Activated CD4-positive, alpha-beta memory T cell treated with anti-CD3 and anti-CD28 coated beads for 36 hours (primary cell): ENCODE measurements around the gene KRT39. TPM values are rescaled to one million over a fixed set of nuclear protein-coding genes. Genes with fewer than 3 reads are reported as not detected.

Experiments used
- CTCF ChIA-PET: fragments of 350-600 bp; sonication (Branson Sonifier 250); formaldehyde crosslinking; loops from one replicate; lab custom pipeline; 2021; ENCODE audit warnings: antibody characterized with exemption, inconsistent platforms; lab: Charles Lee
- POLR2A ChIA-PET: fragments of 350-600 bp; sonication (Branson Sonifier 250); formaldehyde crosslinking; loops from one replicate; lab custom pipeline; 2021; ENCODE audit warnings: antibody characterized with exemption; lab: Charles Lee
- DNase-seq: peaks from one replicate; pipeline ENCODE4 v3.0.0-alpha.2; 2020
- H3K27ac Mint-ChIP-seq: one replicate; pipeline ENCODE4 v1.8.0; 2021; ENCODE audit warnings: mixed read lengths
- H3K27me3 Mint-ChIP-seq: one replicate; pipeline ENCODE4 v1.8.0; 2021; ENCODE audit warnings: mixed read lengths
- H3K36me3 Mint-ChIP-seq: one replicate; pipeline ENCODE4 v1.8.0; 2021; ENCODE audit warnings: mixed read lengths
- H3K4me1 Mint-ChIP-seq: one replicate; pipeline ENCODE4 v1.8.0; 2021; ENCODE audit warnings: low read depth, mixed read lengths
- H3K4me3 Mint-ChIP-seq: one replicate; pipeline ENCODE4 v1.8.0; 2021; ENCODE audit warnings: mild to moderate bottlenecking, mixed read lengths
- H3K9me3 Mint-ChIP-seq: one replicate; pipeline ENCODE4 v1.8.0; 2021; ENCODE audit warnings: mixed read lengths
- intact Hi-C: fragments of 100-400 bp; cut with micrococcal nuclease; formaldehyde crosslinking; loops from one replicate; pipeline ENCODE4 v1.15.1; 2023
- total RNA-seq, 2 experiments: library from RNA; stranded (reverse); gene quantifications; one replicate each; pipeline ENCODE4 v1.2.3, GENCODE V29; 2021

KRT39 gene
- total RNA-seq, result not detected

- CTCF ChIA-PET, result interaction anchor here (1.1 kb wide), 1 partner anchor 9 kb away, joined by 3 read pairs; no protein-coding TSS in a partner anchor
- no peaks in the 10 kb centered on the region for H3K36me3 Mint-ChIP-seq
- no peaks in the 10 kb centered on the region for H3K9me3 Mint-ChIP-seq
- POLR2A ChIA-PET, result no interaction called here
- intact Hi-C loops, result no loop called here
- peaks cover 18% of the 10 kb centered on the region for H3K27me3 Mint-ChIP-seq
- DNase-seq, result no peak
- H3K4me3 Mint-ChIP-seq, result no peak within 1 kb of the TSS
- no peaks in the 10 kb centered on the region for H3K4me1 Mint-ChIP-seq
- H3K27ac Mint-ChIP-seq, result no peak within 1 kb of the TSS
Measured at GRCh38 chr17:40966848-40967247, at the start of gene KRT39. Gene KRT39 (minus strand): TSS chr17:40966948. CDS start chr17:40966856, 92 bp downstream.

GRCh38 chr17:41015454-41015853, 48.7 kb upstream of the KRT39 start:
- H3K27ac Mint-ChIP-seq, result no peak overlapping the region
- no peak overlapping the region for H3K4me3 Mint-ChIP-seq
- DNase-seq, result no peak
- POLR2A ChIA-PET, result no interaction called here
- H3K9me3 Mint-ChIP-seq, result no peaks in the 10 kb centered on the region
- no peaks in the 10 kb centered on the region for H3K27me3 Mint-ChIP-seq
- H3K36me3 Mint-ChIP-seq, result no peaks in the 10 kb centered on the region
- CTCF ChIA-PET, result no interaction called here
- intact Hi-C loops, result no loop called here
- no peaks in the 10 kb centered on the region for H3K4me1 Mint-ChIP-seq

DNA sequence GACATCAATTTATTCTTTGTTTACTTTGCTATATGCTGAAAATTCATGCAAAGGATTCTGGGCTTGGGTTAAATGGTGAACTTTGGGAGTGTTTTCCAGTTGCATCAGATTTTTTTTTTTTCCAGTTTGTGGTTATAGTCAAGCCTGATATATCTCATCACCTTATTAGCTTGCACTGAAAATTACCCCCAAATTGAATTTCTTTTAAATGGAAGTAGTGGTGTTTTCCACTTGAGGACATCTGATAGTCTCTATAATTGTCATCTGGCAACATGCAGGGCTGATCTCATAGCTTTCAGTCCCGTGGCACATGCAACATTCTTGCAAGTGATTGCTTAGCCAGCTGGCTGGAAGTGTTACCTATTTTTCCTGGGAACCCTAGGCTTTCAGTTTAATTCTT, 46.9 kb upstream of the KRT39 start:
- Mint-ChIP-seq H3K27me3 (no peaks in the 10 kb centered on the region), H3K36me3 (no peaks in the 10 kb centered on the region), H3K9me3 (no peaks in the 10 kb centered on the region), H3K4me1 (no peaks in the 10 kb centered on the region), H3K27ac (no peak overlapping the region), H3K4me3 (no peak overlapping the region)
- intact Hi-C loops, result no loop called here
- ChIA-PET POLR2A (no interaction called here), CTCF (no interaction called here)
- DNase-seq, result no peak

DNA sequence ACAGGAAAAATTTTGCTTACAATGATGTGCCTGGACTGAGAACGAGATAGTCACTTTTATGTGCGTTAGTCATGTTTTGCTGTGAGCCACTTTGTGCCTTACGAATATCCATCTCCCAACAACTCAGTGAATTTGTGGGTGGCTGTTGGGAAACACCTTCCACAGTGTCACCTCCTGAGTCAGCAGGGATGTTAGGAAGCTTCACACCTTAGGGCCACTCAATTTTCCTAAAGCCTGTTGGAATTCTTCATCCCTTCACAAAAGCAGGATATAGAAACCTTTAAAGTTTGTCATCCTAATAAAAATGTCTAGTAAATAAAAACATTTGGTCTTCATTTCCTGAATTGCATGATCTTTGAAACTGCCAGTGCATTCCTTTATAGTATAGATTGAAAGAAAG, 46.4 kb upstream of the KRT39 start:
- Mint-ChIP-seq H3K4me3 (no peak overlapping the region), H3K36me3 (no peaks in the 10 kb centered on the region), H3K27me3 (no peaks in the 10 kb centered on the region), H3K9me3 (no peaks in the 10 kb centered on the region), H3K27ac (no peak overlapping the region), H3K4me1 (no peaks in the 10 kb centered on the region)
- intact Hi-C loops, result no loop called here
- CTCF ChIA-PET, result no interaction called here
- POLR2A ChIA-PET, result no interaction called here
- DNase-seq, result no peak

DNA sequence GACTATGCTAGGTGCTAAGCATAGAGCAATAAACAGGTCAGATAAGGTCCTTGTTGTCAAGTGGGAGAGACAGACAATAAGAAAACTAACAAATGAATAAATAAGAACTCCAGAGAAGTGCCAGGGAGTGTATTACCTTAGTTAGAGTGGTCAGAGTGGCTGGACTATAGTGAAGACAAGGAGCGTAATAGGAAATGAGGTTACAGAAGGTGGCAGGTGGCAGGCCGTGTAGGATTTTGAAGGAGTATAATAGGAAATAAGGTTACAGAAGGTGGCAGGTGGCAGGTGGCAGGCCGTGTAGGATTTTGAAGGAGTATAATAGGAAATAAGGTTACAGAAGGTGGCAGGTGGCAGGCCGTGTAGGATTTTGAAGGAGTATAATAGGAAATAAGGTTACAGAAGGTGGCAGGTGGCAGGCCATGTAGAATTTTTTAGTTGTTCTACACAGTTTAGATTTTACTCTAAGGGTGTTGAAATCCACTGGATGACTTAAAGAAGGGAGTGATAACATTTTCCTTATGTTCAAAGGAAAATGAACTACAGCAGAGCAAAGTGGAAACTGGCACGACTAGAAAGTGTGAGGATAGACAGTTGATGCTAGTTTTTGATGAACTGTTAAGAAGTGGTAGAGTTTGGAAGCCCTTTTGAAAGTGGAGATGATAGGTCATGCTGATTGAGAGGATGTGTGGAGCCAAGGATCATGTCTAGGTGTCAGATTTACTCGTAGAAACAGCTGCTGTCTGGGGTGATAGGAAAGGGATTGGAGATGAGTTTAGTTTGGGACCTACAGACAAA, 45.8 kb upstream of the KRT39 start:
- CTCF ChIA-PET, result no interaction called here
- Mint-ChIP-seq H3K9me3 (no peaks in the 10 kb centered on the region), H3K27me3 (no peaks in the 10 kb centered on the region), H3K4me1 (no peaks in the 10 kb centered on the region), H3K4me3 (no peak overlapping the region), H3K36me3 (no peaks in the 10 kb centered on the region), H3K27ac (no peak overlapping the region)
- intact Hi-C loops, result no loop called here
- POLR2A ChIA-PET, result no interaction called here
- DNase-seq, result no peak

DNA sequence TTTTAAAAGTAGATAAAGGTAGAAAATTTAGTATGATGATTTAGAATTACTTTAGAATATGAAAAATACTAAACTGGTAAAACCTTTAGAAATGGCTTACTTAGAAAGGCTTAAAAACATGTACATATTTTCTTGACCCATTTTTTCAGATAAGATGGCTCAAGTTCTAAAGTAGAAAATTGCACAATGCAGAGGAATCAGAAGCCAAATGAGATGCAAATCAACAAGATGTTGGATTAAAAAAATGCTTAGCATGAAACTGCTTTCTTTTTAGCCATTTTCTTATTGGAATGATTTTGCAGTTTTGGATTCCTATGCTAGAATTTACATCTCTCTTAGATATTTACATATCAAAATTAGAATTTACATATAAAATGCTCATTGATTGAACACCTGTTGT, 43.7 kb upstream of the KRT39 start:
- Mint-ChIP-seq H3K9me3 (no peaks in the 10 kb centered on the region), H3K27me3 (no peaks in the 10 kb centered on the region), H3K4me3 (no peak overlapping the region), H3K36me3 (no peaks in the 10 kb centered on the region), H3K27ac (no peak overlapping the region), H3K4me1 (no peaks in the 10 kb centered on the region)
- ChIA-PET CTCF (no interaction called here), POLR2A (no interaction called here)
- intact Hi-C loops, result no loop called here
- no peak for DNase-seq

DNA sequence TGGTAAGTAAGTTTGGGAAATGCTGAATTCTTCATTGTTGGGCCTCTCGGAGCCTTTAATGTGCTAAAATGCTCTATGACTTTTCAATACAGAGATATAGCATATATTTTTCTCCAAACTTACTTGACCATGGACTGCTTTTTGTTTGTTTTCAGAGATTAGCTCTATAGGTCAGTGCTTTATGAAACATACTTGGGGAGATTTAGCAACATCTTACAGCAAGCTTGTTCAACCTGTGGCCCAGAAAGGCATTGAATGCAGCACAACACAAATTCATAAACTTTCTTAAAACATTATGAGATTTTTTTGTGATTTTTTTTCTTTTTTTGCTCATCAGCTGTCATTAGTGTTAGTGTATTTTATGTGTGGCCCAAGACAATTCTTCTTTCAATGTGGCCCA, 43.2 kb upstream of the KRT39 start:
- Mint-ChIP-seq H3K4me3 (no peak overlapping the region), H3K27me3 (no peaks in the 10 kb centered on the region), H3K9me3 (no peaks in the 10 kb centered on the region), H3K4me1 (no peaks in the 10 kb centered on the region), H3K27ac (no peak overlapping the region), H3K36me3 (no peaks in the 10 kb centered on the region)
- no peak for DNase-seq
- ChIA-PET CTCF (no interaction called here), POLR2A (no interaction called here)
- intact Hi-C loops, result no loop called here

- intact Hi-C loops, result no loop called here
- H3K4me1 Mint-ChIP-seq, result no peaks in the 10 kb centered on the region
- no peaks in the 10 kb centered on the region for H3K36me3 Mint-ChIP-seq
- H3K27me3 Mint-ChIP-seq, result no peaks in the 10 kb centered on the region
- no peak for DNase-seq
- no peak overlapping the region for H3K27ac Mint-ChIP-seq
- CTCF ChIA-PET, result no interaction called here
- H3K4me3 Mint-ChIP-seq, result no peak overlapping the region
- POLR2A ChIA-PET, result no interaction called here
- H3K9me3 Mint-ChIP-seq, result no peaks in the 10 kb centered on the region
Measured at GRCh38 chr17:41009301-41009760, 42.6 kb upstream of the KRT39 start.

DNA sequence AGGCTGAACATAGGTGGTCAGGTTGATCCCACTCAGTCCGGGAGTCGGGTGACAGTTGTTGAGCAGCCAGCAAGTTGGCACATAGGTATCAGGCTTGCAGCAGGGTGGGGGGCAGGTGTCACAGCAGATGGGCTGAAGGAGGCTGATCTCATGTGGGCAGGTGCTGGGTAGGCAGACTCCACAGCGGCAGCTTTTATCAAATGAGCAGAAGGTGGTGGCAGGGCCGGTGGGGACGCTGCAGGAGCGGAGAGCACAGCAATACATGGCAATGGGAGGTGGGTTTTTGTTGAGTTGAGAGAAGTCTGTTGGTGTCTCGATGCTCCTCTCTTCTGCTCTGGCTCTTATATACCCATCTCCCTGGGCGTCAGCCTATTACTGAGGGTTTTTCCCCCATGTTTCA, 42.1 kb upstream of the KRT39 start, which contains the start of gene KRTAP3-1:
Gene KRTAP3-1, minus strand, starts transcription at position 318 of the 400 bp plus-strand sequence. Its CDS starts 54 bp downstream, at position 264.
- Mint-ChIP-seq H3K27me3 (no peaks in the 10 kb centered on the region), H3K4me3 (no peak within 1 kb of the TSS), H3K9me3 (no peaks in the 10 kb centered on the region), H3K36me3 (no peaks in the 10 kb centered on the region), H3K27ac (no peak within 1 kb of the TSS), H3K4me1 (no peaks in the 10 kb centered on the region)
- intact Hi-C loops, result no loop called here
- CTCF ChIA-PET, result no interaction called here
- POLR2A ChIA-PET, result no interaction called here
- no peak for DNase-seq

DNA sequence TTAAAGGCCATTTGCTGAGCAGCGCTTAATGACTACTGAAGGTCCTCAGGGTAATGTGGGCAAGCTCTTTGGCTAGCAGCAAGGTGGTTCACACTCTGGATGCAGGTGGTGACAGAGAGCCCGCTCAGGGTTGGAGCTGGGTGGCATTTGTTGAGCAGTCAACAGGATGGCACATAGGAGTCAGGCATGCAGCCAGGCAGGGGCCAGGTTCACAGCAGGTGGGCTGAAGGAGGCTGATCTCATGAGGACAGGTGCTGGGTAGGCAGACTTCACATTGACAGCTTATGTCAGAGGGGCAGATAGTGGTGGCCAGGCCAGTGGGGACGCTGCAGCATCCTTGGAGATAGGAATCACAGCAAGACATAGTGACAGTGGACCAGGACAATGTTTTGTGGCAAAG, 37.6 kb upstream of the KRT39 start:
- no peak overlapping the region for H3K4me3 Mint-ChIP-seq
- H3K9me3 Mint-ChIP-seq, result no peaks in the 10 kb centered on the region
- H3K36me3 Mint-ChIP-seq, result no peaks in the 10 kb centered on the region
- H3K27me3 Mint-ChIP-seq, result peaks cover 3% of the 10 kb centered on the region
- H3K27ac Mint-ChIP-seq, result no peak overlapping the region
- intact Hi-C loops, result no loop called here
- DNase-seq, result no peak
- ChIA-PET CTCF (no interaction called here), POLR2A (no interaction called here)
- no peaks in the 10 kb centered on the region for H3K4me1 Mint-ChIP-seq

GRCh38 chr17:41003926-41004325, 37.2 kb upstream of the KRT39 start:
- intact Hi-C loops, result no loop called here
- no peak overlapping the region for H3K27ac Mint-ChIP-seq
- no peak overlapping the region for H3K4me3 Mint-ChIP-seq
- ChIA-PET CTCF (no interaction called here), POLR2A (no interaction called here)
- peaks cover 4% of the 10 kb centered on the region for H3K27me3 Mint-ChIP-seq
- no peaks in the 10 kb centered on the region for H3K4me1 Mint-ChIP-seq
- H3K36me3 Mint-ChIP-seq, result no peaks in the 10 kb centered on the region
- no peaks in the 10 kb centered on the region for H3K9me3 Mint-ChIP-seq
- DNase-seq, result no peak

- Mint-ChIP-seq H3K27ac (no peak overlapping the region), H3K9me3 (no peaks in the 10 kb centered on the region), H3K4me1 (no peaks in the 10 kb centered on the region), H3K4me3 (no peak overlapping the region), H3K27me3 (peaks cover 4% of the 10 kb centered on the region), H3K36me3 (no peaks in the 10 kb centered on the region)
- intact Hi-C loops, result no loop called here
- ChIA-PET CTCF (no interaction called here), POLR2A (no interaction called here)
- DNase-seq, result no peak
Measured at GRCh38 chr17:41002814-41003213, 36.1 kb upstream of the KRT39 start.

GRCh38 chr17:41001795-41002194, 35.0 kb upstream of the KRT39 start:
- Mint-ChIP-seq H3K4me3 (no peak overlapping the region), H3K9me3 (no peaks in the 10 kb centered on the region), H3K27me3 (peaks cover 12% of the 10 kb centered on the region), H3K27ac (no peak overlapping the region), H3K4me1 (no peaks in the 10 kb centered on the region), H3K36me3 (no peaks in the 10 kb centered on the region)
- DNase-seq, result no peak
- ChIA-PET POLR2A (no interaction called here), CTCF (no interaction called here)
- intact Hi-C loops, result no loop called here
